ENCODE measurements around the gene MAP4K4.

GRCh38 chr2:101675512-101675911 lies 22.0 kb upstream of the MAP4K4 start:
- TF ChIP-seq POLR2A (IDR thresholded peaks at IDR 0.05; ENCODE audit: low read length), result no peak
- TF ChIP-seq GATA1 (IDR thresholded peaks at IDR 0.05; ENCODE audit: low read depth, low read length), result no peak

All from erythroblast (primary cell).